ENCODE measurements around the gene DMRTC1.
"Not testable (repeated sequence)": the region's sequence is repeated elsewhere in the genome, so short reads cannot be mapped to it uniquely, and the experiment has no call there.

DMRTC1 gene

DNA sequence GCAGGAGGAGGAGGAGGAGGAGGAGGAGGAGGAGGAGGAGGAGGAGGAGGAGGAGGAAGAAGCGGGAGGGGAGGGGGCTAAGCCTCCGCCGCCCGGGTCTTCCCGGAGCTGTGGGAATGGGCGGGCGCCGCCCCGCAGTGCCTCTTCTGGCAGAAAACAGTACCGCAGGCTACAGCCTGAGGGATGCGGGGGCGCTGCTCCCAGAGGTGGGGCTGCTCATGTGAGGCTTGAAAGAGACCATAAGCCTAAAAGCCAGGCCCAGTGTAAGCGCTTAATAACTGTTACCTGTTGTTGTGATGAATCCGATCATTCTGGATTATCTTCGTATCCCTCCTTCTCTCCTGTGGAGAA, at the start of gene DMRTC1:
Gene DMRTC1 (minus strand): TSS at position 19 of the 351 bp plus-strand sequence. CDS start 68,143 bp downstream, outside the sequence.
- not testable (repeated sequence) for H3K4me3 Mint-ChIP-seq; DNase-seq (ENCODE audit: low spot score in 2 of 2); H3K27me3 Mint-ChIP-seq; H3K4me1 Mint-ChIP-seq; H3K9me3 Mint-ChIP-seq; H3K27ac Mint-ChIP-seq; H3K36me3 Mint-ChIP-seq
- ATAC-seq (ENCODE audit: low read depth) = peak; percentile 81

- not testable (repeated sequence) for H3K4me1 Mint-ChIP-seq; H3K27me3 Mint-ChIP-seq; ATAC-seq (ENCODE audit: low read depth); H3K9me3 Mint-ChIP-seq; H3K4me3 Mint-ChIP-seq; DNase-seq (ENCODE audit: low spot score in 2 of 2); H3K27ac Mint-ChIP-seq; H3K36me3 Mint-ChIP-seq
These were observed 37.3 kb upstream of the DMRTC1 start for GRCh38 chrX:72980894-72981469.

DNA sequence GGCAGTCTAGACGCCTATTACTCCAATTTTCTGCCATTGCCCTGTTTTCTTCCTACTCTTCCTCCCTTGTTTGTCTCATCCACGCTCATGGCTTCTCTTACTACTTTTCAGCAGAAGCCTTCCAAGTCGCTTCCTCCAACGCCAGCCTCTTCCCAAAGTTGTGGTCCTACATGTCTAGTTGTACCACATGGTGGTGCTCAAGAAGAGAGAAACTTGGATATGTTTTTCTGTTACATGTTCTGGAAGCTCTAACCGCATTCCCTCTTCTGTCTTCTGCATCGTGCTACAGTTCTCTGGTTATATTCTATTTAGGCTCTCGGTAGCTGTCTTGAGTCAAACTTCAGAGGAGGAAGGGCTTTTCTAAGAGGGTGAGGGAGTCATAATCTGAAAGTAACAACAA, 31.2 kb upstream of the DMRTC1 start:
- not testable (repeated sequence) for H3K27me3 Mint-ChIP-seq; H3K9me3 Mint-ChIP-seq; H3K4me3 Mint-ChIP-seq; DNase-seq (ENCODE audit: low spot score in 2 of 2); H3K4me1 Mint-ChIP-seq; H3K36me3 Mint-ChIP-seq; H3K27ac Mint-ChIP-seq; ATAC-seq (ENCODE audit: low read depth)

- not testable (repeated sequence) for H3K27me3 Mint-ChIP-seq; H3K9me3 Mint-ChIP-seq; H3K4me3 Mint-ChIP-seq; ATAC-seq (ENCODE audit: low read depth); DNase-seq (ENCODE audit: low spot score in 2 of 2); H3K27ac Mint-ChIP-seq; H3K4me1 Mint-ChIP-seq; H3K36me3 Mint-ChIP-seq
These were observed 28.2 kb upstream of the DMRTC1 start for GRCh38 chrX:72971859-72972258.

DNA sequence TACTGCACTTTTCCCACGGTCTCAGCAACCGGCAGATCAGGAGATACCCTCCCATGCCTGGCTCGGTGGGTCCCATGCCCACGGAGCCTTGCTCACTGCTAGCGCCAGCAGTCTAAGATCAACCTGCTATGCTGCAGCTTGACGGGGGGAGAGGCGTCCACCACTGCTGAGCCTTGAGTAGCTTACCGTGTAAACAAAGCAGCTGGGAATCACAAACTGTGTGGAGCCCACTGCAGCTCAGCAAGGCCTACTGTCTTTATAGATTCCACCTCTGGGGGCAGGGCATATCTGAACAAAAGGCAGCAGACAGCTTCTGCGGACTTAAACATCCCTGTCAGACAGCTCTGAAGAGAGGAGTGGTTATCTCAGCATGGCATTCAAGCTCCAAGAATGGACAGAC, 16.3 kb upstream of the DMRTC1 start:
- not testable (repeated sequence) for H3K9me3 Mint-ChIP-seq; DNase-seq (ENCODE audit: low spot score in 2 of 2); H3K4me1 Mint-ChIP-seq; H3K4me3 Mint-ChIP-seq; H3K27ac Mint-ChIP-seq; ATAC-seq (ENCODE audit: low read depth); H3K36me3 Mint-ChIP-seq; H3K27me3 Mint-ChIP-seq

- not testable (repeated sequence) for H3K36me3 Mint-ChIP-seq; DNase-seq (ENCODE audit: low spot score in 2 of 2); H3K9me3 Mint-ChIP-seq; H3K27me3 Mint-ChIP-seq; H3K27ac Mint-ChIP-seq; H3K4me3 Mint-ChIP-seq; H3K4me1 Mint-ChIP-seq
- ATAC-seq (ENCODE audit: low read depth) = peak; percentile 79
These were observed 410 bp downstream of the DMRTC1 start for GRCh38 chrX:72943035-72943818.

DNA sequence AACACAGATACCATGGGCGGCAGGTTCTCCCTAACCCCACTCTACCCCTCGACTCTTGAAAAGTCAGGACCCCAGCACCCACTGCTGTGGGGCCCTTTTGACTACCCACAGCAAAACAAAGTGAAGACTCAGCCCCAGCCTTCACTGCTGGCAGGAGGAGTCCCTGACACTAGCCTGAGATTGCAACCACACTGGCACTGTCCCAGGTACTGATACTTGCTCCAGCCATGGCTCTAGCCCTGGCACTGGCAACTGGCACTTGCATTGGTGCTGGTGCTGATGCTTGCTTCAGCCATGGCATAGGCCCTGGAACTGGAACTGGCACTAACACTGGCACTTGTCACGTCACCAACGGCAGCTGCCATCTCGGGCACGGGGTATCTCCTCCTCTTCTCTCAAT, 1.4 kb downstream of the DMRTC1 start:
- DNase-seq (ENCODE audit: low spot score in 2 of 2); H3K27ac Mint-ChIP-seq; H3K4me3 Mint-ChIP-seq; H3K4me1 Mint-ChIP-seq; H3K36me3 Mint-ChIP-seq; ATAC-seq (ENCODE audit: low read depth); H3K27me3 Mint-ChIP-seq; H3K9me3 Mint-ChIP-seq: not testable (repeated sequence)

DNA sequence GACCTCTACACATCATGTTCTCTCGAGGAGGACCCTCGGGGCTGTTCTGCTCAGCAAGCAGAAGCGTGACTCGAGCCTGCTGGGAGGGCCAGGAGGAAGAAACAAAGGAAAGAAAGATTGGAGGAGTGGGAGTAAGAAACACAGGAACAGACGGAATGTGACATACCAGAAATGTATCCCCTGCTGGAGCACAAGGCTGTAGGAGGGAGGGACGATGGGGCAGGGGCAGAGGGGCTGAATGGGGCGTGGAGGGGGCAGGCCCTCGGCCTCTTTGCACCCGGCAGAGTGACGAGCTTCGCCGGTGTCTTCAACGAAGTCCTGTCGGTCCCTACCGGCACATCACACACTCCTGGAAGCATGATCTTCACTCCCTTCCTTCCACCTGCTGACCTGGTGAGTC, 5.7 kb downstream of the DMRTC1 start, which contains the start of gene FAM236A:
Gene FAM236A (plus strand): TSS at position 301 of the 400 bp plus-strand sequence. CDS start 57 bp downstream, at position 358.
- not testable (repeated sequence) for DNase-seq (ENCODE audit: low spot score in 2 of 2); H3K27me3 Mint-ChIP-seq; H3K4me1 Mint-ChIP-seq; H3K36me3 Mint-ChIP-seq; ATAC-seq (ENCODE audit: low read depth); H3K27ac Mint-ChIP-seq; H3K9me3 Mint-ChIP-seq; H3K4me3 Mint-ChIP-seq

DNA sequence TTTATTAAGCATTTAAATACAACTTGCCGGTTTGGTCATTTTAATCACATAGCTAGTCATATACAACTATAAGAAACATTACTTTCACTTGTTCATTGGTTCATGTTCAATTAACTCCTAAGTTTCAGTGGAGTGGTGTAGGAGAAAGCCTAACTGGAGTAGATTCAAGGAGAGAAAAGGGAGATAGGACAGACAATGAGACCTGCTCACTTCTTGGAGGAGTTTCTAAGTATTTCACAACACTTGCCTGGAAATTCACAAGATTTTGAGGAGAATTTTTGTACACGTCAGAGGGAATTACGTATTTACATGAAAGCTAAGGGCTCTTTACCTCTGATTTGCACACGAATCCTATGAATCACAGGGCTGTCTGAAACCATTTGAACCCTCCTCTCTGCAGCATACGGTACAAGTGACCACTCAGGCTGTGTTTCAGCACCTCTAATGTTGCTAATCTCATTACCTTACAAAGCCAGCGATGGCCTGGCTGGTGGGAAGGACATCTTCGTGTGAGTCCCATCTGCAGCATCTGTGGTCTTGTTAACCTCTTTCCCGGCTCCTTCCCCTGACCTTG, 6.7 kb downstream of the DMRTC1 start:
- H3K36me3 Mint-ChIP-seq; H3K9me3 Mint-ChIP-seq; H3K4me3 Mint-ChIP-seq; DNase-seq (ENCODE audit: low spot score in 2 of 2); H3K27ac Mint-ChIP-seq; H3K27me3 Mint-ChIP-seq; H3K4me1 Mint-ChIP-seq; ATAC-seq (ENCODE audit: low read depth): not testable (repeated sequence)

DNA sequence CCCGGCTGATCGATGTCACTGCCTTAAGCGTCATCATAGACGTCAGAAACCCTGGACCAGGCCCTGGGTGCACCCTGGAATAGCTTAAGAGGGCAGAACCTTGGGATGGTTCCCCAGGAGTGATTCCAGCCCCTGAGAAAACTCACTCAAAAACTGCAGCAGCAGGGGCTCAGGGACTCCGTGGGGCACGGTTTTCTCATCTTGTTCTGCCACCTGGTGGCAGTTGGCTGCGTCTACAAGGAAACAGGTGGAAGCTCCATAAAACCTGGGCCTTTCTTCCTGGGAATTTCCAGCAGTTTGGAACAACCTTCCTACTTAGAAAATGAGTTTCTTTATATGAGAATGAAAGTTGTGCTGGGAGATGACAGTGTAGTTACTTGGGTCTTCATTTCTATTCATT, 7.2 kb downstream of the DMRTC1 start:
- H3K9me3 Mint-ChIP-seq; H3K4me3 Mint-ChIP-seq; H3K27me3 Mint-ChIP-seq; DNase-seq (ENCODE audit: low spot score in 2 of 2); ATAC-seq (ENCODE audit: low read depth); H3K4me1 Mint-ChIP-seq; H3K27ac Mint-ChIP-seq; H3K36me3 Mint-ChIP-seq: not testable (repeated sequence)

DNA sequence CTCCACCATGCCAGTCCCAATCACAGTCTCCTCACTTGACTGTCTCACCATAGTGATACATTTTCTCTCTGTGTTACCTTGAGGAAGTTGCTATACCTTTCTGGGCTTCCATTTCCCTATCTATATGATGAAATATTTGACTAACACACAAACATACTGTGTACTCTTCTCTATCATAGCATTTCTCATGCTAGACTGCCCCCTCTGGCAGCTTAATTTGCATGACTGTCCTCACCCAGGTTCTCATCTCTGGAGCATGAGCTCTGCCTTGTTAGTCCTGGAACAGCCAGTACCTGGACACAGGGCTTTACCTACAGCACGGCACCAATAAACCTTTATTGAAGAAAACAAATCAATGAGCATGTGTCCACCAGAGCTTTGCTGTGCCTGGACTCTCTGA, 11.4 kb downstream of the DMRTC1 start:
- ATAC-seq (ENCODE audit: low read depth) = not testable (repeated sequence)

GRCh38 chrX:72916096-72916495, 27.5 kb downstream of the DMRTC1 start:
- not testable (repeated sequence) for H3K9me3 Mint-ChIP-seq; H3K4me3 Mint-ChIP-seq; DNase-seq (ENCODE audit: low spot score in 2 of 2); ATAC-seq (ENCODE audit: low read depth); H3K27me3 Mint-ChIP-seq; H3K27ac Mint-ChIP-seq; H3K36me3 Mint-ChIP-seq; H3K4me1 Mint-ChIP-seq

More for the DNA sequence above, 11.4 kb downstream of the DMRTC1 start:
- not testable (repeated sequence) for H3K4me3 Mint-ChIP-seq; DNase-seq (ENCODE audit: low spot score in 2 of 2); H3K4me1 Mint-ChIP-seq; H3K27ac Mint-ChIP-seq; H3K27me3 Mint-ChIP-seq; H3K36me3 Mint-ChIP-seq; H3K9me3 Mint-ChIP-seq

GRCh38 chrX:72912315-72912714, 31.3 kb downstream of the DMRTC1 start, which contains the start of gene FAM236C:
Gene FAM236C, plus strand, starts transcription at chrX:72912615. Its CDS starts 100 bp downstream, at chrX:72912715.
- not testable (repeated sequence) for H3K27me3 Mint-ChIP-seq; ATAC-seq (ENCODE audit: low read depth); DNase-seq (ENCODE audit: low spot score in 2 of 2); H3K36me3 Mint-ChIP-seq; H3K27ac Mint-ChIP-seq; H3K9me3 Mint-ChIP-seq; H3K4me3 Mint-ChIP-seq; H3K4me1 Mint-ChIP-seq

GRCh38 chrX:72889740-72890139, 53.9 kb downstream of the DMRTC1 start:
- H3K27me3 Mint-ChIP-seq; ATAC-seq (ENCODE audit: low read depth); DNase-seq (ENCODE audit: low spot score in 2 of 2); H3K27ac Mint-ChIP-seq; H3K4me1 Mint-ChIP-seq; H3K4me3 Mint-ChIP-seq; H3K36me3 Mint-ChIP-seq; H3K9me3 Mint-ChIP-seq: not testable (repeated sequence)
